ENCODE results near the gene NENF. TPM values are rescaled to one million over a fixed set of nuclear protein-coding genes. Genes with fewer than 3 reads are reported as not detected.

The NENF gene
- total and polyA plus RNA-seq, 3 donors from 2014 or later, result 33.9 to 54.6 (median 41.6) TPM

GRCh38 chr1:212402666-212403321 lies 29.9 kb upstream of the NENF start:
- no peak for TF ChIP-seq POLR2A (IDR thresholded peaks at IDR 0.05)
- TF ChIP-seq CTCF (IDR thresholded peaks at IDR 0.05), result no peak
- H3K9me3 ChIP-seq, result no peaks in the 10 kb centered on the region
- no peaks in the 10 kb centered on the region for H3K27me3 ChIP-seq

GRCh38 chr1:212410231-212410820 lies 22.4 kb upstream of the NENF start:
- intact Hi-C loops (cut with DNase I; ENCODE audit: low total_unique reads), result no loop called here
- Histone ChIP-seq H3K4me1 (peaks cover 7% of the 10 kb centered on the region), H3K27me3 (no peaks in the 10 kb centered on the region), H3K9me3 (no peaks in the 10 kb centered on the region), H3K4me3 (no peak overlapping the region), H3K27ac (no peak overlapping the region), H3K36me3 (ENCODE audit: low read depth, missing control alignments) (no peaks in the 10 kb centered on the region)
- WGBS, 2 donors, result 95 to 97% methylated on average over 8 of the region's 8 CpGs
- DNase-seq, result no peak
- no peak for TF ChIP-seq POLR2A (IDR thresholded peaks at IDR 0.05)
- no peak for TF ChIP-seq CTCF (IDR thresholded peaks at IDR 0.05)

More at GRCh38 chr1:212402666-212403321, 29.9 kb upstream of the NENF start:
- H3K4me1 ChIP-seq, result no peaks in the 10 kb centered on the region
- no peak overlapping the region for H3K27ac ChIP-seq
- no peak overlapping the region for H3K4me3 ChIP-seq
- H3K36me3 ChIP-seq (ENCODE audit: low read depth, missing control alignments), result no peaks in the 10 kb centered on the region
- intact Hi-C loops (cut with DNase I; ENCODE audit: low total_unique reads), result no loop called here
- DNase-seq, result no peak
- WGBS, 2 donors, result 83 to 92% methylated on average over 7 of the region's 7 CpGs

GRCh38 chr1:212412374-212412773 lies 20.3 kb upstream of the NENF start:
- Histone ChIP-seq H3K9me3 (no peaks in the 10 kb centered on the region), H3K4me3 (no peak overlapping the region), H3K27ac (no peak overlapping the region), H3K36me3 (ENCODE audit: low read depth, missing control alignments) (no peaks in the 10 kb centered on the region), H3K4me1 (peaks cover 7% of the 10 kb centered on the region), H3K27me3 (no peaks in the 10 kb centered on the region)
- intact Hi-C loops (cut with DNase I; ENCODE audit: low total_unique reads), result no loop called here
- no peak for TF ChIP-seq CTCF (IDR thresholded peaks at IDR 0.05)
- no peak for TF ChIP-seq POLR2A (IDR thresholded peaks at IDR 0.05)
- WGBS, 2 donors, result 89 to 91% methylated on average over 3 of the region's 3 CpGs
- no peak for DNase-seq

- no peaks in the 10 kb centered on the region for H3K36me3 ChIP-seq (ENCODE audit: low read depth, missing control alignments)
- H3K9me3 ChIP-seq, result no peaks in the 10 kb centered on the region
- 5 to 7% methylated on average over 21 of the region's 21 CpGs for WGBS, 2 donors
- no peaks in the 10 kb centered on the region for H3K27me3 ChIP-seq
- peaks cover 7% of the 10 kb centered on the region for H3K4me1 ChIP-seq
- H3K4me3 ChIP-seq, result peak overlapping the region; percentile 66 to 86
- H3K27ac ChIP-seq, result peak overlapping the region in 1 of 2 donors; percentile 7
- TF ChIP-seq POLR2A (IDR thresholded peaks at IDR 0.05) (no peak), CTCF (IDR thresholded peaks at IDR 0.05) (no peak)
- intact Hi-C loops (cut with DNase I; ENCODE audit: low total_unique reads), result no loop called here
- DNase-seq, result peak; percentile 24
Measured at GRCh38 chr1:212413902-212414327, 18.8 kb upstream of the NENF start.
